ENCODE data around the gene YTHDC2.
"Not testable (repeated sequence)": the region's sequence is repeated elsewhere in the genome, so short reads cannot be mapped to it uniquely, and the experiment has no call there.

YTHDC2 gene

GRCh38 chr5:113520899-113521298 lies 7.4 kb downstream of the YTHDC2 start:
- DNase-seq, result no peak

GRCh38 chr5:113523168-113523567 lies 9.7 kb downstream of the YTHDC2 start:
- DNase-seq, result no peak

GRCh38 chr5:113524927-113525326 lies 11.4 kb downstream of the YTHDC2 start:
- no peak for DNase-seq

DNA sequence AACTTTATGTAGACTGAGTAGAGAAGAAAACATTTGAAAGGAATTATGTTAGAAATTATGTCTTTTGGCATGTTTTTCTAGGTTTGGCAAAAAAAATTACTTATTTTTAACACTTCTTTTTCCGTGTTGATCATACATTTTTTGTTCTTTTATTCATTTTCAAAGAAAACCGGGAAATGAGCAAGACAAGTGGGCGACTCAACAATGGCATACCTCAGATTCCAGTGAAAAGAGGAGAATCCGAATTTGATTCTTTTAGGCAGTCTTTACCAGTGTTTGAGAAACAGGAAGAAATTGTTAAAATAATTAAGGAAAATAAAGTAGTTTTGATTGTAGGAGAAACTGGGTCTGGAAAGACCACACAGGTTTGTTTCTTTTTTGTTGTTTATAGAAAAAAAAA lies 12.9 kb downstream of the YTHDC2 start:
- no peak for DNase-seq

DNA sequence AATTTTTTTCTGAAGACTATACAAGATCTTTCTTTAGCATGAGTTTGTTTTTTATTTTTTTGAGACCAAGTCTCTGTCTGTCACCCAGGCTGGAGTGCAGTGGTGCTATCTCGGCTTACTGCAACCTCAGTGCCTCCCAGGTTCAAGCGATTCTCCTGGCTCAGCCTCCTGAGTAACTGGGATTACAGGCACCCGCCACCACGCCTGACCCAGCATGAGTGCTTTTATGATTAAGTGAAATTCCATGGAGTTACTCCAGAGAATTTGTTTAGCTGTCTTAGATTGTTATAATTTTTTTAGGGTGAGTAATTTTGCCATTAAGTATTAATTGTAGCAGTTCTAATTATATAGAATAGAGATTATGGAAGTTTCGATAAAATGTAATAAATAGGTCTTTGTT lies 14.3 kb downstream of the YTHDC2 start:
- no peak for DNase-seq

GRCh38 chr5:113531481-113532159 lies 18.1 kb downstream of the YTHDC2 start:
- DNase-seq, result no peak

DNA sequence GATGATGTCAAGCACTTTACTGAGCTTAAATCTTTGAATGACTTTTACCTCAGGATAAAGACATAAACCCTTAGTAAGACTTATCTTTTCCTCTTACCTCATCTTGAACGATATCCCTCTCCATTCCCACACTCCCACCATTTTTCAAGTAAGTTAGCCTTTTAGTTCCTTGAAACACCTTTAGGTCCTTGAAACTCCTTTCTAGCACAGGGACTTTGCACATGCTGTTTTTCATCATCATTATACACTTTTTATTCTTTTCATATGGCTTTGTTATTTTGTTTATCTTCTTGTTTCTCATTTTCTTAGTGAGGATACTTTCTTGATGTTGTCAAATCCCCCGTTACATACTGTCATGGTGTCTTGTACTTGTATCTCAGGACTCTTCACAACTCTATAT lies 24.8 kb downstream of the YTHDC2 start:
- DNase-seq, result no peak

DNA sequence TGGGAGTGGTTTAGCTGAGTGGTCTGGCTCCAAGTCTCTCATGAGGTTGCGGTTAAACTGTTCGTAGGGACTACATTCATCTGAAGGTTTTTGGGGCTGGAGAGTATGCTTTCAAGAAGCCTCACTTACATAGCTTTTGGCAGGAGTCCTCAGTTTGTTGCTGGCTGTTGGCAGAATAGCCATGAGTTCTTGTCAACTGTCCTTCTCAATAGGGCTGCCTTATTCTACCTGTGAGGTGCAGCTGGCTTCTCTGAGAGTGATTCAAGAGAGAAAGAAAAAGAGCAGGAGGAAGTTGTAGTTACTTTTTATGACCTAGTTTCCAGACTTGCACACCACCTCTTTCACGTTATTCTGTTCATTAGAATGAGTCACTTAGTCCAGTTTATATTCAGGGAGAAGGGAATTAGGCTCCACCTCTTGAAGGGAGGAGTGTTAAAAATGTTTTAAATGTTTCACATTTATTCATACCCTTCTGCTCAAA lies 33.2 kb downstream of the YTHDC2 start:
- DNase-seq, result no peak

DNA sequence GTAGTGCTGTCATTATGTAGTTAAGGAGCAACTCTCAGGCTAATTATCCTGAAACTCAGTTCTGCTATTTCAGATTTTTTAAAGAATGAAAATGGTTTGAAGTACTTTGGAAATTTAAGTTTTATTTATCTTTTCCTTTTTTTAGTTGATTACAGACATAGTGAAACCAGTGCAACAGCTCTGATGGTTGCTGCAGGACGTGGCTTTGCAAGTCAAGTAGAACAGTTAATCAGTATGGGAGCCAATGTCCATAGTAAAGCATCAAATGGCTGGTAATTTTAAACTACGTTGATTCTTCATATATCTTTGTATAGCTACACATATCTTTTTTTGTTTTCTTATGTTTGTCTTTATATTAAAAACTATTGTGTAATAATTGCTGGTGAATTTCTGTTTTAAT lies 34.9 kb downstream of the YTHDC2 start:
- DNase-seq, result no peak

DNA sequence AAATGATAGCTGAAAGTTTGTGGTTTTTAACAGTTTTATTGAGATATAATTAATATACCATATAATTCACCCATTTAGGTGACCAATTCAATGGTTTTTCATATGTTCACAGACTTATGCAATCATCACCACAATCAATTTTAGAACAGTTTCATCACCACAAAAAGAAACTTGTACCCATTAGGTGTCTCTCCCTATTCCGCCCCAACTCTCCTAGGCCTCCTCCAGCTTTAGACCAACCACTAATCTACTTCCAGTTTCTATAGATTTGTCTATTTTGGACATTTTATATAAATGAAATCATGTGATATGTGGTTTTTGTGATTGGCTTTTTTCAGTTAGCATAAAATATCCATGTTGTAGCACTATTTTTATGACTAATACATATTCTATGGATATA lies 38.6 kb downstream of the YTHDC2 start:
- no peak for DNase-seq

GRCh38 chr5:113552620-113553019 lies 39.1 kb downstream of the YTHDC2 start:
- DNase-seq, result no peak

DNA sequence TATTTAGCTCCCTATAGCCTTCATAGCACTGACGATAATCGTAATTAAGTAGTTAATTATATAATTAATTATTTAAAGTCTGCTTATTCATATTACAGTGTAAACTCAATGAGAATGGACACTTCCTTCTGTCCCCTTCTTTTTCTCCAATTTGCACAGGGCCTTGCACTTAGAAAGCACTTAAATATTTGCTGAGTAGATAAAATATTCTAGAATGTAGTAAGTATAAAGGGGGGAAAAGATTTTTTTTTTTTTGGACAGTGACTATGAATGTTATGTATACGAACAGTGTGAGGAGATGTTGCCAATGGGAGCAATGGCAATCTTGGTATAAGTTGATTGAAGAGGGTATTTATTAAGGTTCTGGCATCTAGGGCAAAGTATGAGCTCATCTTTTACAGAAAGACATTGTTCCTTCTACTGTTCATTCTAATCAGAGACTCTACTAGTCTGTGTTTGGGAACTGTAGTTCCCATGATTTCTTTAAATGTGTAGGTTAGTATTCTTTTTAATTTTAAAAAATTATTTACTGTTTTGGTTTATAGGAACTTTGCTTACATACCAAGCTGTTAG lies 49.4 kb downstream of the YTHDC2 start:
- DNase-seq, result no peak

- DNase-seq, result no peak
Observed at GRCh38 chr5:113569396-113569795, 55.9 kb downstream of the YTHDC2 start.

DNA sequence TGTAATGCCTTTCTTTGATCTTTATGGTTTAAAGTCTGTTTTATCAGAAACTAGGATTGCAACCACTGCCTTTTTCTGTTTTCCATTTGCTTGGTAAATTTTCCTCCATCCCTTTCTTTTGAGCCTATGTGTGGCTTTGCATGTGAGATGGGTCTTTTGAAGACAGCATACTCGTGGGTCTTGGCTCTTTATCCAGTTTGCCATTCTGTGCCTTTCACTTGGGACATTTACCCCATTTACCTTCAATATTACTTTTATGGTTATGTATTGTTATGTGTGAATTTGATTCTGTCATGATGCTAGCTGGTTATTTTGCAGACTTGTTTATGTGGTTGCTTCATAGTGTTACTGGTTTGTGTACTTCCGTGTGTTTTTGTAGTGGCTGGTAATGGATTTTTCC lies 59.2 kb downstream of the YTHDC2 start:
- no peak for DNase-seq

GRCh38 chr5:113574417-113574816 lies 60.9 kb downstream of the YTHDC2 start:
- DNase-seq, result no peak

- DNase-seq, result no peak
Observed at GRCh38 chr5:113575074-113575473, 61.6 kb downstream of the YTHDC2 start.

- DNase-seq, result no peak
Observed at GRCh38 chr5:113578091-113578490, 64.6 kb downstream of the YTHDC2 start.

GRCh38 chr5:113581388-113581787 lies 67.9 kb downstream of the YTHDC2 start:
- DNase-seq, result no peak

DNA sequence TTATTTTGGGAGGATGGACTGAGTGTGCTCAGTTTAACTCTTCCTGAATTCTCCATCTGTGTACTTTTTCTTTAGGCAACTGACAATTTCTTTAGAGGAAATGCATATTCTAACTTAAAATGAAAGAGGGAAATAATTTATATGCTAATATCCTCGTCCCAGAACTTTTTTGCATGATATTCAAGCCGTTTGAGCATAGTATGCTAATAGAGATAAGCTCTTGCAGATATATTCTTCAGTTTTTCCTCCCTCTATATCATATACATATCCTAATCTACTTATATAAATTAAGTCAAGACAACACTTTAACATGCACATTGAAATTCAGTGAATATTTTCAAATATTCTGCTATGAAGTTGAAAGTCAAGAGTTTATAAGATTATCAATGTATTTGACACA lies 84.7 kb downstream of the YTHDC2 start:
- no peak for DNase-seq

GRCh38 chr5:113598926-113599325 lies 85.4 kb downstream of the YTHDC2 start:
- no peak for DNase-seq

DNA sequence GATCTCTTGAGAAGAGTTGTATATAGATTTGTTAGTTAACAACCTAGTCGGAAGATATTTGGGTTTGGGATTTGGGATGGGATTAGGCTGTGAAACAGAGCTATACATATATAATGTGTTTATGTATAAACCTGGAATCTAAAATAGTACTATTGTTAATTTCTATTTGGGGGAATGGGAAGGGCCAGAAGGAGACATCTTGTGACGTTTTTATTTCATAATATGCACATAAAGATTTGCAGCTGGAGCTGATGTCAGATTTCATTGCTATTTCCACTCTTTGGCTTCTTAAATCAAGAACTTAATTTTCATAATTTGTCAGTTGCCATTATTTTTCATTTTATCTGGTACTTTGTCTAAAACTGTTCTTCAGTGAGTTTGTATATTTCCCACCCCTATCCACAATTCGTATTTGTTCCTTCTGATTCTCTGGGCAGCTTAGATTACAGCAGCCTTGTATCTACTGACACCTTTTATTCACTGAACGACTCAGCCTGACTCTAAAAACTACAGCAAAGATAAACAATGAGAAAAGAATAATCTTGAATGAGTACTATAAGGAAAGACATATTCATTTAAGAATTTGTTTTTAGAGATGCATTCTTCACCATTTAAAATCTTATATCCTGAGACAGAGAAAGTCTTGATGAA lies 86.9 kb downstream of the YTHDC2 start:
- no peak for DNase-seq

GRCh38 chr5:113601423-113601822 lies 87.9 kb downstream of the YTHDC2 start:
- no peak for DNase-seq

DNA sequence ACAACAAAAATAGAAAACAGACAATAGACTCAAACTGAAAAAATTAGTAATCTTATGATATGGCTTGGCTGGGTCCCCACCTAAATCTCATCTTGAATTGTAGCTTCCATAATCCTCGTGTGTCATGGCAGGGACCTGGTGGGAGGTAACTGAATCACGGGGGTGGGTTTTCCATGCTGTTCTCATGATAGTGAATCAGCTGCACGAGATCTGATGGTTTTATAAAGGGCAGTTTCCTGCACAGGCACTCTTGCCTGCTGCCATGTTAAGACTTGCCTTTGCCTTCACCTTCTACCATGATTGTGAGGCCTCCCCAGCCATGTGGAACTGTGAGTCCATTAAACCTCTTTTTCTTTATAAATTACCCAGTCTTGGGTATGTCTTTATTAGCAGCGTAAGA lies 89.8 kb downstream of the YTHDC2 start:
- DNase-seq, result not testable (repeated sequence)

Measured in DMS79 (cell line).